OCI-LY7 (cell line): ENCODE data around the gene UBE3B. TPM values are rescaled to one million over a fixed set of nuclear protein-coding genes. Genes with fewer than 3 reads are reported as not detected.

Source experiments
- BruUV-seq: library from RNA; stranded (reverse); fragments of 400-500 nt; replicated peaks from 2 replicates; lab custom pipeline; 2021; lab: Mats Ljungman, UMichigan
- CTCF ChIA-PET: fragments of 300-600 bp; sonication (Branson Sonifier 250); formaldehyde crosslinking; loops from one replicate; lab custom pipeline; 2022; ENCODE audit warnings: antibody characterized with exemption; ENCODE audit not compliant: unreplicated experiment; lab: Charles Lee
- POLR2A ChIA-PET: fragments of 300-600 bp; sonication (Branson Sonifier 250); formaldehyde crosslinking; loops from one replicate; lab custom pipeline; 2022; ENCODE audit warnings: antibody characterized with exemption; lab: Charles Lee
- DNase-seq: peaks from one replicate; pipeline ENCODE4 v3.0.0-alpha.2; 2015; ENCODE audit warnings: low spot score
- H2AFZ ChIP-seq: fragments of 200-600 bp; sonication (generic), shearing (Covaris generic); 2 replicates; pipeline ENCODE4 v1.6.1; 2014; ENCODE audit warnings: mild to moderate bottlenecking, antibody characterized with exemption, low read length, moderate library complexity
- H3K27ac ChIP-seq: fragments of 200-600 bp; sonication (generic); 2 replicates; pipeline ENCODE4 v1.5.1; 2014; ENCODE audit warnings: mixed run types, low read depth, mild to moderate bottlenecking, moderate library complexity, low read length, inconsistent platforms; ENCODE audit not compliant: poor library complexity, severe bottlenecking
- H3K36me3 ChIP-seq: fragments of 200-600 bp; sonication (generic); 2 replicates; pipeline ENCODE4 v1.6.1; 2014; ENCODE audit warnings: mild to moderate bottlenecking, antibody characterized with exemption, low read length, moderate library complexity, mixed read lengths; ENCODE audit not compliant: insufficient read depth
- H3K4me1 ChIP-seq: fragments of 200-600 bp; sonication (generic); 2 replicates; pipeline ENCODE4 v1.5.1; 2014; ENCODE audit warnings: mild to moderate bottlenecking, low read length; ENCODE audit not compliant: insufficient read depth, poor library complexity, severe bottlenecking
- H3K4me2 ChIP-seq: fragments of 200-600 bp; sonication (generic); 2 replicates; pipeline ENCODE4 v1.6.1; 2014; ENCODE audit warnings: mild to moderate bottlenecking, low read length
- H3K4me3 ChIP-seq: fragments of 200-600 bp; sonication (generic); 2 replicates; pipeline ENCODE4 v1.5.1; 2014; ENCODE audit warnings: mild to moderate bottlenecking, low read depth, low read length; ENCODE audit not compliant: poor library complexity, severe bottlenecking
- H3K79me2 ChIP-seq: fragments of 200-600 bp; sonication (generic); 2 replicates; pipeline ENCODE4 v1.6.1; 2016; ENCODE audit warnings: low read depth, mild to moderate bottlenecking, low read length, moderate library complexity, mixed read lengths; ENCODE audit not compliant: insufficient read depth
- H3K9me2 ChIP-seq: fragments of 200-600 bp; sonication (generic); 2 replicates; pipeline ENCODE4 v1.6.1; 2016; ENCODE audit warnings: mild to moderate bottlenecking, low read length, mixed read lengths; ENCODE audit not compliant: insufficient read depth
- H3K9me3 ChIP-seq: fragments of 200-600 bp; sonication (generic); 2 replicates; pipeline ENCODE4 v1.6.1; 2014; ENCODE audit warnings: mild to moderate bottlenecking, mixed run types, low read length, mixed read lengths
- H4K20me1 ChIP-seq: fragments of 200-600 bp; sonication (generic); 2 replicates; pipeline ENCODE4 v1.6.1; 2014; ENCODE audit warnings: mild to moderate bottlenecking, antibody characterized with exemption, low read length, moderate library complexity, mixed read lengths; ENCODE audit not compliant: insufficient read depth
- EZH2phosphoT487 ChIP-seq: fragments of 200-600 bp; sonication (generic); IDR thresholded peaks from 2 replicates; pipeline ENCODE4 v1.6.1; 2018; ENCODE audit warnings: low read depth, borderline replicate concordance, mild to moderate bottlenecking, mixed run types, antibody characterized with exemption, low read length, moderate library complexity, mixed read lengths
- intact Hi-C: fragments of 100-400 bp; cut with micrococcal nuclease; formaldehyde crosslinking; loops from one replicate; pipeline ENCODE4 v1.10.0; 2022; ENCODE audit not compliant: unreplicated experiment
- total RNA-seq, 2 experiments: library from RNA; depleted of rRNA in 1 of 2; stranded (reverse); fragments of >200 nt in 1 of 2; shearing (Covaris generic) in 1 of 2; gene quantifications; 2 replicates each; pipeline ENCODE4 v1.2.3, GENCODE V29; 2014 to 2022
- TF ChIP-seq, protein P1 (sequence below): fragments of 200-600 bp; sonication (generic); conservative IDR thresholded peaks from 2 replicates; pipeline ENCODE4 v1.5.1; 2014; ENCODE audit warnings: mild to moderate bottlenecking, antibody characterized with exemption, low read length, moderate library complexity, mixed read lengths

The UBE3B gene
- total RNA-seq, 2 experiments from 2014 or later, result 27.8 to 32.6 TPM

- Histone ChIP-seq H2AFZ (no peak overlapping the region), H3K79me2 (no peaks in the 10 kb centered on the region), H4K20me1 (no peaks in the 10 kb centered on the region), H3K9me3 (no peaks in the 10 kb centered on the region), H3K4me1 (no peaks in the 10 kb centered on the region), H3K36me3 (peaks cover 62% of the 10 kb centered on the region), H3K4me2 (no peak overlapping the region), H3K27ac (no peak overlapping the region), H3K9me2 (no peaks in the 10 kb centered on the region), H3K4me3 (no peak overlapping the region)
- DNase-seq, result no peak
- intact Hi-C loops, result no loop called here
- BruUV-seq, result no TSS peak
- CTCF ChIA-PET, result no interaction called here
- no peak for TF ChIP-seq EZH2phosphoT487
- TF ChIP-seq, protein P1, sequence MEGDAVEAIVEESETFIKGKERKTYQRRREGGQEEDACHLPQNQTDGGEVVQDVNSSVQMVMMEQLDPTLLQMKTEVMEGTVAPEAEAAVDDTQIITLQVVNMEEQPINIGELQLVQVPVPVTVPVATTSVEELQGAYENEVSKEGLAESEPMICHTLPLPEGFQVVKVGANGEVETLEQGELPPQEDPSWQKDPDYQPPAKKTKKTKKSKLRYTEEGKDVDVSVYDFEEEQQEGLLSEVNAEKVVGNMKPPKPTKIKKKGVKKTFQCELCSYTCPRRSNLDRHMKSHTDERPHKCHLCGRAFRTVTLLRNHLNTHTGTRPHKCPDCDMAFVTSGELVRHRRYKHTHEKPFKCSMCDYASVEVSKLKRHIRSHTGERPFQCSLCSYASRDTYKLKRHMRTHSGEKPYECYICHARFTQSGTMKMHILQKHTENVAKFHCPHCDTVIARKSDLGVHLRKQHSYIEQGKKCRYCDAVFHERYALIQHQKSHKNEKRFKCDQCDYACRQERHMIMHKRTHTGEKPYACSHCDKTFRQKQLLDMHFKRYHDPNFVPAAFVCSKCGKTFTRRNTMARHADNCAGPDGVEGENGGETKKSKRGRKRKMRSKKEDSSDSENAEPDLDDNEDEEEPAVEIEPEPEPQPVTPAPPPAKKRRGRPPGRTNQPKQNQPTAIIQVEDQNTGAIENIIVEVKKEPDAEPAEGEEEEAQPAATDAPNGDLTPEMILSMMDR, result no peak
- POLR2A ChIA-PET, result no interaction called here
Measured at GRCh38 chr12:109512608-109513007, 35.2 kb downstream of the UBE3B start.

DNA sequence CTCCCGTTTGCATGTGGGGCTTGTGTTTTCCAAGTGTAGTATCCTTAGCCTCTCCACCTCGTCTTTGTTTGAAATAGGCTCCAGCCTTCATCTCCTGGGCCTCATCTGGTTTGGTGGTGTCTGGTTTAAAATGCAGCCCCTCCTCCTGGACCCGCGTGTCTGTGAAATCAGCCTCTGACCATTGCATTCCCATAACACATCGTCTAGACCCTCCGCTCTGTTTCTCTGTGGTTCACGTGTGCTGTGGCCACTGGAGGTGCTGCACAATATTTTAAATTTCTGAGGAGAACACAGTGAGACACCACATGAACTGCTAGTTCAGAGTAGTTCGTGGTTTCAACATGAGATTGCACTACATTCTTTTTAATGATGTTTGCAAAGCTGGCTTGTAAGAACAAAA, 35.6 kb downstream of the UBE3B start:
- Histone ChIP-seq H3K36me3 (peaks cover 62% of the 10 kb centered on the region), H2AFZ (no peak overlapping the region), H3K27ac (no peak overlapping the region), H3K4me1 (no peaks in the 10 kb centered on the region), H3K4me3 (no peak overlapping the region), H4K20me1 (no peaks in the 10 kb centered on the region), H3K79me2 (no peaks in the 10 kb centered on the region), H3K4me2 (no peak overlapping the region), H3K9me2 (no peaks in the 10 kb centered on the region), H3K9me3 (no peaks in the 10 kb centered on the region)
- TF ChIP-seq, protein P1, result no peak
- no peak for TF ChIP-seq EZH2phosphoT487
- DNase-seq, result no peak
- ChIA-PET CTCF (no interaction called here), POLR2A (no interaction called here)
- intact Hi-C loops, result no loop called here
- no TSS peak for BruUV-seq

DNA sequence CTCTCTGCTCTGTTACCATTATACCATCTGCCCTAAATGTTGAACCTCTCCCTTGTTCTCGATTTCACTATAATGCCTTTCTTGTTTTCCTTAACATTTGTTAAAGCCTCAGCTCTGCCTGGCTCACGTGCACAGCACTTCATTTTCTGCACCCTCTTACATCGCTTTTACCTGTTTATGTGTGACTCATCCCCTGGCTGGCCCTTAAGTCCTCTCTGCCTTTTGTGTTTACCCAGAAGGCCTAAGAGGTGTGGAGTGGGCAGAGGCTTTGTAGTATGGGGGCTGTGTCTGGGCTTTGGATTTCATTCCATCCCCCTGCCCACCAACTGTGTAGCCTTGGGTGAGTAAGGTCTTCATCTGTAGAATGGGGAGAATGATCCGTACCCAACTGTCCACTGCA, 36.5 kb downstream of the UBE3B start:
- Histone ChIP-seq H3K27ac (no peak overlapping the region), H2AFZ (no peak overlapping the region), H3K79me2 (no peaks in the 10 kb centered on the region), H3K9me2 (no peaks in the 10 kb centered on the region), H3K4me3 (no peak overlapping the region), H3K4me2 (no peak overlapping the region), H3K9me3 (no peaks in the 10 kb centered on the region), H4K20me1 (no peaks in the 10 kb centered on the region), H3K36me3 (peaks cover 61% of the 10 kb centered on the region; the same call in 1 of the 2 replicates), H3K4me1 (no peaks in the 10 kb centered on the region)
- intact Hi-C loops, result no loop called here
- BruUV-seq, result no TSS peak
- no peak for DNase-seq
- POLR2A ChIA-PET, result interaction anchor here (0.6 kb wide), 1 partner anchor 240 kb away, joined by 5 read pairs; no protein-coding TSS in a partner anchor
- TF ChIP-seq, protein P1, result no peak
- TF ChIP-seq EZH2phosphoT487, result no peak
- CTCF ChIA-PET, result no interaction called here
